Neuronal stem cell (in vitro differentiated cells): ENCODE results near the gene FOXP1.

Experiments used
- DNase-seq: peaks from one replicate; pipeline ENCODE4 v3.0.0-alpha.2; 2013; ENCODE audit warnings: low spot score
- H2AFZ ChIP-seq: one replicate; pipeline ENCODE4 v1.6.1; 2013; ENCODE audit warnings: mild to moderate bottlenecking, low read length, inconsistent platforms
- H2AK5ac ChIP-seq: 2 replicates; pipeline ENCODE4 v1.6.1; 2013; ENCODE audit warnings: low read depth, mild to moderate bottlenecking, inconsistent platforms, low read length, moderate library complexity, mixed read lengths
- H2BK120ac ChIP-seq: 2 replicates; pipeline ENCODE4 v1.6.1; 2013; ENCODE audit warnings: low read depth, mild to moderate bottlenecking, inconsistent platforms, low read length, moderate library complexity, mixed read lengths
- H2BK12ac ChIP-seq: one replicate; pipeline ENCODE4 v1.6.1; 2013; ENCODE audit warnings: low read length, inconsistent platforms
- H2BK15ac ChIP-seq: 2 replicates; pipeline ENCODE4 v1.6.1; 2013; ENCODE audit warnings: mild to moderate bottlenecking, low read length, inconsistent platforms, mixed read lengths
- H2BK5ac ChIP-seq: one replicate; pipeline ENCODE4 v1.6.1; 2013; ENCODE audit warnings: inconsistent platforms, mild to moderate bottlenecking, low read length, moderate library complexity
- H3K14ac ChIP-seq: one replicate; pipeline ENCODE4 v1.6.1; 2013; ENCODE audit warnings: low read length, inconsistent platforms
- H3K18ac ChIP-seq: 2 replicates; pipeline ENCODE4 v1.6.1; 2013; ENCODE audit warnings: low read length, inconsistent platforms
- H3K23ac ChIP-seq: 2 replicates; pipeline ENCODE4 v1.6.1; 2013; ENCODE audit warnings: low read depth, mild to moderate bottlenecking, mixed read lengths, low read length, inconsistent platforms; ENCODE audit not compliant: poor library complexity
- H3K27ac ChIP-seq: replicated peaks from 3 replicates; pipeline ENCODE4 v1.5.1; 2013; ENCODE audit warnings: low read length, inconsistent platforms
- H3K27me3 ChIP-seq, 3 experiments: 2 replicates each; pipeline ENCODE4 v1.6.1; 2013; ENCODE audit warnings: low read length in 3 of 3, mild to moderate bottlenecking in 2 of 3, inconsistent platforms in 1 of 3, low read depth in 1 of 3, mixed read lengths in 1 of 3, moderate library complexity in 1 of 3; ENCODE audit not compliant: control insufficient read depth in 3 of 3, insufficient read depth in 3 of 3
- H3K36me3 ChIP-seq, 2 donors: replicated peaks in 1 of 2; 2 replicates each; pipeline ENCODE4 v1.6.1; 2013; ENCODE audit warnings: low read length in 2 of 2; ENCODE audit not compliant: control insufficient read depth in 2 of 2, insufficient read depth in 2 of 2
- H3K4ac ChIP-seq: 2 replicates; pipeline ENCODE4 v1.6.1; 2013; ENCODE audit warnings: inconsistent platforms, mild to moderate bottlenecking, low read length, moderate library complexity
- H3K4me1 ChIP-seq, 2 donors: 1 replicate in 1 of 2; 2 replicates in 1 of 2; pipeline ENCODE4 v1.6.1; 2013; ENCODE audit warnings: low read length in 2 of 2, low read depth in 1 of 2; ENCODE audit not compliant: control insufficient read depth in 2 of 2, insufficient read depth in 1 of 2
- H3K4me2 ChIP-seq: one replicate; pipeline ENCODE4 v1.6.1; 2013; ENCODE audit warnings: mild to moderate bottlenecking, low read length, inconsistent platforms; ENCODE audit not compliant: insufficient read depth, poor library complexity, severe bottlenecking
- H3K4me3 ChIP-seq, 2 donors: 2 replicates each; pipeline ENCODE4 v1.5.1; 2013; ENCODE audit warnings: low read length in 2 of 2, mild to moderate bottlenecking in 2 of 2, inconsistent platforms in 1 of 2, moderate library complexity in 1 of 2
- H3K79me1 ChIP-seq: one replicate; pipeline ENCODE4 v1.6.1; 2013; ENCODE audit warnings: low read depth, mild to moderate bottlenecking, inconsistent platforms, low read length, moderate library complexity
- H3K9ac ChIP-seq: one replicate; pipeline ENCODE4 v1.6.1; 2013; ENCODE audit warnings: mild to moderate bottlenecking, low read depth, low read length, inconsistent platforms; ENCODE audit not compliant: poor library complexity
- H3K9me3 ChIP-seq, 2 donors: replicated peaks in 1 of 2; 2 replicates each; pipeline versions ENCODE3 to v1.6.1; 2013; ENCODE audit warnings: low read length in 2 of 2, mild to moderate bottlenecking in 2 of 2, inconsistent platforms in 1 of 2, low read depth in 1 of 2, mixed read lengths in 1 of 2, moderate library complexity in 1 of 2; ENCODE audit not compliant: control insufficient read depth in 2 of 2, insufficient read depth in 1 of 2
- H4K8ac ChIP-seq: one replicate; pipeline ENCODE4 v1.6.1; 2013; ENCODE audit warnings: low read depth, mild to moderate bottlenecking, inconsistent platforms, low read length, moderate library complexity
- H4K91ac ChIP-seq: one replicate; pipeline ENCODE4 v1.6.1; 2013; ENCODE audit warnings: low read length, low read depth, mild to moderate bottlenecking, inconsistent platforms; ENCODE audit not compliant: poor library complexity
- WGBS, 2 donors: extraction: QIAGEN DNeasy Blood & Tissue Kit; methylation state at CpG; one replicate each; pipeline ENCODE4 v1.1.7; 2013; ENCODE audit warnings: missing lambda C conversion rate in 2 of 2, mixed read lengths in 1 of 2; ENCODE audit not compliant: insufficient read length in 2 of 2, insufficient replicate concordance in 1 of 2; ENCODE audit errors: extremely low coverage in 2 of 2; 5-methylcytosine and 5-hydroxymethylcytosine counted together

The FOXP1 gene

DNA sequence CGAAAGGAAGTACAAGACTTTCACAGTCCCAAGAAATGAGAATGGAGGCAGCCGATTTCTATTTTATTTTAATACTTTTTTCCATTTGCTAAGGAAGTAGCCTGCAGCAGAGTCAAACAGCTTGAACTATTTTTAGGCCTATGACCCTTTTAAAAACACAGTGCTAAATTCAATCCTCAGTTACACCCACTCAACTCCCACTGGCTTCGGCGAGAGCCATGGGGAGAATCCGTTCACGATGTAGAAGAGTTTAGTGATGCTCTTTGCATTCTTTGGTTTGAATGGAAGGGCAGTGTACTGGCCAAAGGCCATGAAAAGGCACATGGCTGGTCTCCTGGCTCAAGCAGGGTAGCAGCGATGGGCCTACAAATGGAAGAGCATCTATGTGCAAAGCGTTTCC lies 343.5 kb downstream of the FOXP1 start:
- Histone ChIP-seq H3K27me3 (no peaks in the 10 kb centered on the region), H2AK5ac (no peak overlapping the region), H3K9ac (no peak overlapping the region), H3K14ac (no peak overlapping the region), H3K36me3 (no peaks in the 10 kb centered on the region), H3K4me3 (no peak overlapping the region), H3K4me1 (peaks cover 14 to 26% of the 10 kb centered on the region in 2 donors), H2BK5ac (no peak overlapping the region), H3K23ac (no peak overlapping the region), H2AFZ (no peak overlapping the region), H3K27ac (no peak overlapping the region), H3K9me3 (no peaks in the 10 kb centered on the region), H3K18ac (no peak overlapping the region), H2BK15ac (no peak overlapping the region), H4K91ac (no peak overlapping the region), H4K8ac (no peak overlapping the region), H3K4me2 (no peak overlapping the region), H3K79me1 (no peaks in the 10 kb centered on the region), H3K4ac (no peak overlapping the region), H2BK12ac (no peak overlapping the region), H2BK120ac (no peak overlapping the region)
- DNase-seq, result no peak
- no CpG with 5 or more reads among the region's 8 CpGs for WGBS, 2 donors

DNA sequence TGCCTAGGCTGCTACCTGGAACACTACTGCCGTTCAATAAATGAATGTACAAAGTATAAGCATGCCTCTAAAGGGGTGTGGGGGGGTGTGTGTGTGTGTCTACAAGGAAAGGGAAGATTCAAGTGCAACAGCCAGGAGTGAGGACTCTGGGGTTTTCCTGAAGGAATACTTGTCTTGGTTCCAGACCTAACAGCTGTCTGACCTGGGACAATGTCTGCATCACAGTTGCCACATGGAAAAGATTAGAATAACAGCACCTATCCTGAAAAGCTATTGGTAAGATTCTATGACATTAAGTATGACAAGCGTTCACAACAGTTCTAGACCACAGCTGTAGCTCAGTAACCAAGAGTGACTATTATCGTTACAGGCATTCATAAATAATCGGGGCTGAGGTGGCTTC lies 345.2 kb downstream of the FOXP1 start:
- H3K79me1 ChIP-seq, result no peaks in the 10 kb centered on the region
- no peaks in the 10 kb centered on the region for H3K36me3 ChIP-seq
- peaks cover 9 to 18% of the 10 kb centered on the region in 2 donors for H3K4me1 ChIP-seq
- no peak overlapping the region for H3K9ac ChIP-seq
- no peak overlapping the region for H2BK5ac ChIP-seq
- no peak overlapping the region for H3K23ac ChIP-seq
- H2BK15ac ChIP-seq, result no peak overlapping the region
- H2AK5ac ChIP-seq, result no peak overlapping the region
- no peak overlapping the region for H4K8ac ChIP-seq
- no peak overlapping the region for H3K18ac ChIP-seq
- no peak overlapping the region for H3K27ac ChIP-seq
- H3K4me2 ChIP-seq, result no peak overlapping the region
- no peak overlapping the region for H2BK120ac ChIP-seq
- H3K27me3 ChIP-seq, result no peaks in the 10 kb centered on the region
- H3K4me3 ChIP-seq, result no peak overlapping the region
- H4K91ac ChIP-seq, result no peak overlapping the region
- DNase-seq, result no peak
- no peak overlapping the region for H3K4ac ChIP-seq
- no peaks in the 10 kb centered on the region for H3K9me3 ChIP-seq
- WGBS, 2 donors, result no CpG with 5 or more reads among the region's 4 CpGs
- no peak overlapping the region for H2BK12ac ChIP-seq
- H2AFZ ChIP-seq, result no peak overlapping the region
- no peak overlapping the region for H3K14ac ChIP-seq

DNA sequence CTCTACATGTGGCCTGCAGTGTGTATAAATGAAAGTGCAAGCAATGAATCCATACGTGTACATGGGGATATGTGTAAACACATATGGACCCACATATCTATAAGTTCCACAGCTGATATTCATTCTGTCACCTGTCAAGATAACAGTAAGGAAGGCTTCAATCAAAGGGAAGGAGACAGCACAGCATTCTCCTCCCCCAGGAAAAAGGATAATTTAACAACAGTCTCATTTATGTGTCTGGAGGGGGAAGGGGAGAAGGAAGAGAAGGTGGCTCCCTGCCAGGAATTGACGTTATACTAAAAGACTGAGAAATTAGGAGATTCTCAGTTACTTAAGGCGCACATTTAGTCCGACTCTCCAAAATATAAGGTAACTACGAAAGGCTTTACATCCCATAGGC lies 345.9 kb downstream of the FOXP1 start:
- Histone ChIP-seq H3K36me3 (no peaks in the 10 kb centered on the region), H2AFZ (no peak overlapping the region), H3K4me2 (no peak overlapping the region), H3K23ac (no peak overlapping the region), H3K4ac (no peak overlapping the region), H4K8ac (no peak overlapping the region), H2BK15ac (no peak overlapping the region), H4K91ac (no peak overlapping the region), H3K27me3 (no peaks in the 10 kb centered on the region), H3K14ac (no peak overlapping the region), H3K9ac (no peak overlapping the region), H3K4me3 (no peak overlapping the region), H2BK5ac (no peak overlapping the region), H3K18ac (no peak overlapping the region), H2BK120ac (no peak overlapping the region), H3K79me1 (no peaks in the 10 kb centered on the region), H2BK12ac (no peak overlapping the region), H2AK5ac (no peak overlapping the region), H3K27ac (peak overlapping the region; percentile 12), H3K9me3 (no peaks in the 10 kb centered on the region), H3K4me1 (peaks cover 9 to 13% of the 10 kb centered on the region in 2 donors)
- no CpG with 5 or more reads among the region's 5 CpGs for WGBS, 2 donors
- no peak for DNase-seq

DNA sequence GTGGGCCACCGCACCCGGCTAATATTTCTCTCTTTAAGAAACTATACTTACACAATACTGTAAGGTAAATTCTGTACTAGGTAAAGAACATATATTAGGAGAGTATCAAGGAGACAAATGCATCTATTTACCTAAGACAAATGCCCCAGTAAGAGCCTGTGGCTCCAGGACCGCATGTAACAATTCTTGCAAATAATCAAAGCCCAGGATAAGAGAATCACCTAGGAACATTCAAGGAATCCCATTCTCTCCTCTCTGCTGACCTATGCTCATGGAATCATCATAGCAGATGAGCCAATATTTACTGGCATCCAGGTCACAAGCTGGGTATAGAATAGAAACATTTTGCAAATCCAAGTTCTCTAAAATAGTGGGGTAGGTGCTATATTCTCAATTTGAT lies 347.7 kb downstream of the FOXP1 start:
- Histone ChIP-seq H3K14ac (no peak overlapping the region), H2AK5ac (no peak overlapping the region), H3K27ac (no peak overlapping the region), H3K18ac (no peak overlapping the region), H3K4ac (no peak overlapping the region), H3K36me3 (no peaks in the 10 kb centered on the region), H2BK12ac (no peak overlapping the region), H4K8ac (no peak overlapping the region), H3K9ac (no peak overlapping the region), H3K79me1 (no peaks in the 10 kb centered on the region), H4K91ac (no peak overlapping the region), H3K23ac (no peak overlapping the region), H2BK15ac (no peak overlapping the region), H3K9me3 (no peaks in the 10 kb centered on the region), H3K4me1 (peaks cover 0 to 4% of the 10 kb centered on the region in 2 donors), H3K4me3 (no peak overlapping the region), H2AFZ (no peak overlapping the region), H3K27me3 (no peaks in the 10 kb centered on the region), H2BK5ac (no peak overlapping the region), H3K4me2 (no peak overlapping the region), H2BK120ac (no peak overlapping the region)
- no CpG with 5 or more reads among the region's 3 CpGs for WGBS, 2 donors
- no peak for DNase-seq
